HG02938 (cell line): ENCODE results near the gene DNAJC11.
"Not testable (repeated sequence)": the region's sequence is repeated elsewhere in the genome, so short reads cannot be mapped to it uniquely, and the experiment has no call there.

Source experiments
- ATAC-seq: cut with Tn5 transposase; IDR thresholded peaks from one replicate; pipeline ENCODE4 v1.9.1; 2021; ENCODE audit warnings: mild to moderate bottlenecking, moderate library complexity; ENCODE audit not compliant: unreplicated experiment

DNAJC11 gene

DNA sequence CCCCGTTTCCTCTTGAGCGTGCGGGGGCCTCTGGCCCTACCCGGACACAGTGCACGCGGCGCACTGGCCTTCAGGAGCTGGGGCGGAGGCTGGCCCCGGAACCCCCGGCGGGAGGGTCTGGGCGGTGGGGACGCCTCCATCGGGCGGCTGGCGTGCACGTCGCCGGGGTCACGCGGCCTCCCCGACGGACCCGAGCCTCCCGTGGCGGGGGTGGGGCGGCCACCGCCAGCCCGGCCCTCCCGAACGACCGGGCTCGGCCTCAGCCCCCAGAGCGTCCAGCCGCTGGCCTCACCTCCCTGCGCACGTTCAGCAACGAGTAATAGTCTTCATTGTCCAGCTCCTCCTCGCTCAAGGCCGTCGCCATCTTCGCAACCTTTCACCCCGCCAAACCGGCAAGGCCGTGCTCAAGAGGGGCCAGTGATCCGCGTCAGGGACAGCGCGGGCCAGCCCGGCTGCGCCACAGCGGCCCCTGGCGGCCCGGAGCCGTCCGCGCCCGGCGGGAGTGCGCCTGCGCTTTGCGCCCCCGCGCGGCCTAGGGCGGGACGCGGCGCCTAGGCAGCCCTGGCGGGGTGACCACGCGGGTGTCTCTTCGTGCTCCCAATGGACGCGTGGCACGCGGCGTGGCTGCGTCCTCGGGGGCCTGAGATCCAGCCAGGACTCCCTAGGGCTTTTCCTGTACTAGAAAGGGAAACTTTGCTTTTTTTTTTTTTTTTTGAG, at the start of gene DNAJC11:
TSS of gene DNAJC11 (minus strand) at position 380 of the 717 bp plus-strand sequence. CDS start at position 364, 16 bp downstream.
- ATAC-seq: peak; percentile 88

- no peak for ATAC-seq
Observed at GRCh38 chr1:6750490-6750889, 48.9 kb upstream of the DNAJC11 start.

DNA sequence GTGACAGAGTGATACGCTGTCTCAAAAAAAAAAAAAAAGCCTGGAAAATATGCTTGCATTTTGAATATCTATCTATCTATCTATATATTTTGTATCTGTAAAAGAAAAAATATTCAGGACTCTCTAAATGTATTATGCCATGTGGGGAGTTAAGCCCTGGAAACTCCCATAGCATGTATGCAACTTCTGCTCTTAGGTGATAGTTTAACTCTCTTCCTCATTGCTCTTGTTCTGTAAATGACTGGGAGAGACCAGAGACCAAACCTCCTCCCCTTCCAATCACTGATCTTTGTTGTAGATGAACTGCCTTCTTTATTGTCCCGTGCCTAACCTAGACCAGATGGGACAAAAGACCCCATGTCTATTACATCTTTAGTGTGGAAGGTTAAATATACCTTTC, 46.1 kb upstream of the DNAJC11 start:
- no peak for ATAC-seq

GRCh38 chr1:6745073-6745472, 43.5 kb upstream of the DNAJC11 start:
- ATAC-seq: no peak

DNA sequence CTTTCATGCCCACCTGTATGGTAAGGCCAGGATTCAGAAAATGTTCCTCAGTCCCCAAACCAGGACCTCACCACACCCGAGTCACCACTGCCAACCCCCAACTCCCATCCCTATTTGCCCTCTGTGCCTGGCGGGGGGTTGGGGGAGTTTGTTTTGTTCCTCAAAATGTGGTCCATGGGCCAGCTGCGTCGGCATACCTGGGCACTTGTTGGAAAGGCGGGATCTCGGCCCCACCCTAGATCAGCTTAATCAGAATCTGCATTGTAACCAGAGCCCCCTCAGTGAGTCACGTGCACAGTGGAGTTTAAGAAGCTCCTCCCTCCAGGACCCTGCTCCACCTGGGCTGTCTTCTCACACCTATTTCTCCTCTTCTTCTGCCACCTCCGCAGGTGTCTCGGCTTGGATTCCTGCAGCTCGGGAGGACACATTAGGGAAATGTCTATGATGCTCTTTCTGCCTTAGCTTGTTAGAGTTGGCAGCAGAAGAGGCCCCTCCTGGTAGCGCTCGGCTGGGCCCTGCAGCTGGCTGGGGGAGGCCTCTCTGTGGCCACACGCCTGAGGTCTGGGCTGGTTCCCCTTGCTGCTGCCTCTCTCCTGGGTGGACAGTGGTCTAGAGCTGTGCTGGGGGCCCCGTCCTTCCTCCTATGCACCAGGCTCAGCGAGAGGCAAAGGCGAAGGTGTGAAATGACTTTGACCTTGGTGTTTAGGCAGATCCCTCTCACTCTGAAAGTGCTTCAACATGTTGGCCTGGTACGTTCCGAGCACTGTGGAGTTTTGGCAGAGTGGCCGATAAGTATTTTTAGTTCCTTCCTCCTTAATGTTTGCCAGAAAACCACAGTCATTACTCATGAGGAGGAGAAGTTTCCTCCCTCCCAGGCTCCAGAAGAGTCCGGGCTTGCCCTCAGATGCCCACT, 41.8 kb upstream of the DNAJC11 start:
- no peak for ATAC-seq

DNA sequence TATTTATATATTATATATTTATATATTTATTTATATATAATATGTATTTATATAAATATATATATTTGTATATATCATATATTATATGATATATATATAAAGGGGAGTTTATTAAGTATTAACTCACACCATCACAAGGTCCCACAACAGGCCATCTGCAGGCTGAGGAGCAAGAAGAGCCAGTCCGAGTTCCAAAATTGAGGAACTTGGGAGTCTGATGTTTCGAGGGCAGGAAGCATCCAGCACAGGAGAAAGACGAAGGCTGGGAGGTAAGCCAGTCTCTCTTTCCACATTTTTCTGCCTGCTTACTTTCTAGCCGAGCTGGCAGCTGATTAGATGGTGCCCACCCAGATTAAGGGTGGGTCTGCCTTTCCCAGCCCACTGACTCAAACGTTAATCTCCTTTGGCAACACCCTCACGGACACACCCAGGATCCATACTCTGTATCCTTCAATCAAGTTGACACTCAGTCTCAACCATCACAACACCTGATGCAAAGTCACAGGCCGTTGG, 41.1 kb upstream of the DNAJC11 start:
- not testable (repeated sequence) for ATAC-seq

DNA sequence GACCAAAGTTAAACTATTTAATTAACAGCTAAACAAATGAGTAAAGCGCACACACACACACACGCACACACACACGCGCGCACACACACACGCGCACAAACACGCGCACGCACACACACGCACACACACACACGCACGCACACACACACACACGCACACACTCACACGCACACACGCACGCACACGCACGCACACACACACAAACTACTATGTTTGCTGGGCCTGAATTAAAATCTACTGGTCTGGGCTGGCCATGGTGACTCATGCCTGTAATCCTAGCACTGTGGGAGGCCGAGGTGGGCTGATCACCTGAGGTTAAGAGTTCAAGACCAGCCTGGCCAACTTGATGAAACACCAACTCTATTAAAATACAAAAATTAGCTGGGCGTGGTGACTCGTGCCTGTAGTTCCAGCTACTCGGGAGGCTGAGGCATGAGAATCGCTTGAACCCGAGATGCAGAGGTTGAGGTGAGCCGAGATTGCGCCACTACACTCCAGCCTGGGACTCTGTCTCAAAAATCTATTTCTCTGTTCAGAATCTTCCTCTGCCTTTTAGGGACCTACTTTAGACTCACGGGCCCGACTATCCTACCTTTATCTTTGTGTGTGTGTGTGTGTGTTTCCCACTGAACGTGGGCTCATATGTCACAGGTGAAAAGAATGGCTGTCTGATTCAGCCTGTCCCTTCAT, 37.5 kb upstream of the DNAJC11 start:
- no peak for ATAC-seq

- no peak for ATAC-seq
Observed at GRCh38 chr1:6732942-6733341, 31.3 kb upstream of the DNAJC11 start.

DNA sequence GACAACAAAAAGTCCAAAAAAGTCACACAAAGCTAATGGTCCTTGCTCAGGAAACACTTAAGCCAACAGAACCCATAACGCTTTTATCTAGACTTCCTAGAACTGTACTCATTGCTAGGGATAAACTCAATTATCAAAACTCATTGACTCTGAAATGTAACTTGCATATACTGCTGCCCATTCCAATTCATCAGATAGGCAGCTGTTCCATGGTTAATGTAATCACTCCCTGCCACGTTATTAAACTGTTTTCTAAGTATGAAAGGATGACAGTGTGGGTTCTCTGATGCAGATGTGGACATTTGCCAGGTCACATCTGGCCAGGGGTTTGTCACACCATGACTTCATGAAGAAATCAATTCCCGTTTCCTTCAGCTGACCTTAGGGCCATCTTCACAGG, 30.3 kb upstream of the DNAJC11 start:
- no peak for ATAC-seq

GRCh38 chr1:6730880-6731279, 29.3 kb upstream of the DNAJC11 start:
- no peak for ATAC-seq

DNA sequence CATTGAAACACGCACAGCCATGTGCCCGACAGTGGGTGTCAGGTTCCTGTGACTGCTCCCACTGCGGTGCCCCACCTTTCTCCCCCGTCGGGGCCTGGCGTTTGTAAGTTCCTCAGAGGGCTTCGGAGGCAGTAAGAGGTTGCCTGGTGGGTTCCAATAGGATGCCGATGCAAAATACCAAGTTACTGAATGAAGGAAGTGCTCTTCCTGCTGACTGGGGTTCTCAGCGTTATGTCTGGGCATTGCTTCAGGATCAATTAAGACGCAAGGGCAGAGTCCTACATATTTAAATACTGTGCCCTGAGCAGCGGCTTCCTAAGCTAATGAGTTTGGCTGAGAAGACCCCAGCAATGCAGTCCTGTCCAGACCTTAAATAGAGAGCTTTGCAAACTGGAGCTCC, 28.9 kb upstream of the DNAJC11 start:
- ATAC-seq: no peak

DNA sequence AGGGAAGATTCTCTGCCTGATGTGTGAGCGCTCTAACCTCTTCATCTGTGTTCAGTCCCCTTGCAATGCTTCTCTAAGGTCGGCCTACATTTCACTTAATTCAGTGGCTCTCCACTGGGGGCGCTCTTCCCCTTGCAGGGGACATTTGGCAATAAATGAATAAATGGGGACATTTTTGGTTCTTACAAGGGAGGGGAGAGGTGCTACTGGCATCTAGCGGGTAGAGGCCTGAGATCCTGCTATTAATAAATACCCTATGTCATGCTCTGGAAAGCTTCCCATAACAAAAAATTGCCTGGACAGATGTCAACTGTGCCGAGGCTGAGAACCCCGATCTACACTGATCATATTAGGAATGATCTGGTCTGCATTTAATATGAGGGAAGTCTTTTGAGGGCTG, 25.9 kb upstream of the DNAJC11 start:
- ATAC-seq: no peak

- no peak for ATAC-seq
Observed at GRCh38 chr1:6726253-6726652, 24.6 kb upstream of the DNAJC11 start.

GRCh38 chr1:6724517-6725141, 23.0 kb upstream of the DNAJC11 start:
- no peak for ATAC-seq

- no peak for ATAC-seq
Observed at GRCh38 chr1:6723621-6724428, 22.2 kb upstream of the DNAJC11 start.

- no peak for ATAC-seq
Observed at GRCh38 chr1:6711174-6711573, 9.6 kb upstream of the DNAJC11 start.

DNA sequence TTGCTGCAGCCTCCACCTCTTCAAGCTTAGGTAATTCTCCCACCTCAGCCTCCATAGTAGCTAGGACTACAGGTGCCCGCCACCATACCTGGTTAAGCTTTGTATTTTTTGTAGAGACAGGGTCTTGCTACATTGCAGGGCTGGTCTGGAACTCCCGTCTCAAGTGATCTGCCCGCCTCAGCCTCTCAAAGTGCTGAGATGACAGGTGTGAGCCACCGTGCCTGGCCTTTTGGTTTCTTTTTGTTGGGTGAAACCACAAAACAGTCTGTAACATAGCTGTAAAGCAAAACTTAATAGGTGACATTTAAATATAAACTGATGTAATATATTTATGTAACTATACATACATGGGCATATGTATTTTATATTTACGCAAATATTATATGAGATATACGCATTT, 3.1 kb upstream of the DNAJC11 start:
- ATAC-seq: no peak

GRCh38 chr1:6703016-6703415, 1.4 kb upstream of the DNAJC11 start:
- no peak for ATAC-seq

- peak; percentile 19 for ATAC-seq
Observed at GRCh38 chr1:6700853-6701436, 671 bp downstream of the DNAJC11 start.

DNA sequence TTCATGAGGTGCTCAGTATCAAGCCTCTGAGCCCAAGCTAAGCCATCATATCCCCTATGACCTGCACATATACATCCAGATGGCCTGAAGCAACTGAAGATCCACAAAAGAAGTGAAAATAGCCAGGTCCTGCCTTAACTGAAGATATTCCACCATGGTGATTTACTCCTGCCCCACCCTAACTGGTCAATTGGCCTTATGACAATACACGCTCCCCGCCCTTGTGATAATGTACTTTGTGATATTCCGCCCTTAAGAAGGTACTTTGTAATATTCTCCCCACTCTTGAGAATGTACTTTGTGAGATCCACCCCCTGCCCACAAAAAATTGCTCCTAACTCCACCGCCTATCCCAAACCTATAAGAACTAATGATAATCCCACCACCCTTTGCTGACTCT, 1.7 kb downstream of the DNAJC11 start:
- ATAC-seq: not testable (repeated sequence)
